ENCODE measurements around the gene CD9. TPM values are rescaled to one million over a fixed set of nuclear protein-coding genes. Genes with fewer than 3 reads are reported as not detected.

Gene CD9
- total and polyA plus RNA-seq, 2 experiments from 2014 or later = 14.7 to 15.8 TPM

GRCh38 chr12:6213969-6214368 is 13.8 kb downstream of the CD9 start:
- Histone ChIP-seq H3K4me1 (ENCODE audit: low read depth) (peaks cover 4% of the 10 kb centered on the region), H3K36me3 (no peaks in the 10 kb centered on the region), H3K4me3 (no peak overlapping the region), H3K27ac (no peak overlapping the region), H3K27me3 (no peaks in the 10 kb centered on the region), H3K9me3 (ENCODE audit: low read depth) (no peaks in the 10 kb centered on the region)
- DNase-seq (ENCODE audit: low read depth in 1 of 2, low spot score in 1 of 2) = no peak
- TF ChIP-seq CTCF (IDR thresholded peaks at IDR 0.05; ENCODE audit: low read depth, low read length) = no peak

- Histone ChIP-seq H3K36me3 (no peaks in the 10 kb centered on the region), H3K27ac (no peak overlapping the region), H3K9me3 (ENCODE audit: low read depth) (no peaks in the 10 kb centered on the region), H3K27me3 (no peaks in the 10 kb centered on the region), H3K4me3 (no peak overlapping the region), H3K4me1 (ENCODE audit: low read depth) (peaks cover 4% of the 10 kb centered on the region)
- DNase-seq (ENCODE audit: low read depth in 1 of 2, low spot score in 1 of 2) = no peak
- TF ChIP-seq CTCF (IDR thresholded peaks at IDR 0.05; ENCODE audit: low read depth, low read length) = no peak
Measured at GRCh38 chr12:6214633-6215032, 14.4 kb downstream of the CD9 start.

GRCh38 chr12:6215120-6215807 is 15.1 kb downstream of the CD9 start:
- Histone ChIP-seq H3K4me3 (no peak overlapping the region), H3K27ac (no peak overlapping the region), H3K4me1 (ENCODE audit: low read depth) (peaks cover 4% of the 10 kb centered on the region), H3K27me3 (no peaks in the 10 kb centered on the region), H3K36me3 (no peaks in the 10 kb centered on the region), H3K9me3 (ENCODE audit: low read depth) (no peaks in the 10 kb centered on the region)
- no peak for DNase-seq (ENCODE audit: low read depth in 1 of 2, low spot score in 1 of 2)
- TF ChIP-seq CTCF (IDR thresholded peaks at IDR 0.05; ENCODE audit: low read depth, low read length) = no peak

GRCh38 chr12:6215932-6216494 is 15.8 kb downstream of the CD9 start:
- Histone ChIP-seq H3K27me3 (no peaks in the 10 kb centered on the region), H3K4me1 (ENCODE audit: low read depth) (peaks cover 4% of the 10 kb centered on the region), H3K4me3 (no peak overlapping the region), H3K36me3 (no peaks in the 10 kb centered on the region), H3K9me3 (ENCODE audit: low read depth) (no peaks in the 10 kb centered on the region), H3K27ac (no peak overlapping the region)
- peak in 1 of 2 donors; percentile 83 for DNase-seq (ENCODE audit: low read depth in 1 of 2, low spot score in 1 of 2)
- no peak for TF ChIP-seq CTCF (IDR thresholded peaks at IDR 0.05; ENCODE audit: low read depth, low read length)

GRCh38 chr12:6216581-6216980 is 16.4 kb downstream of the CD9 start:
- no peak overlapping the region for H3K4me3 ChIP-seq

More at GRCh38 chr12:6216581-6216980, 16.4 kb downstream of the CD9 start:
- no peak for TF ChIP-seq CTCF (IDR thresholded peaks at IDR 0.05; ENCODE audit: low read depth, low read length)
- Histone ChIP-seq H3K4me1 (ENCODE audit: low read depth) (peaks cover 4% of the 10 kb centered on the region), H3K9me3 (ENCODE audit: low read depth) (no peaks in the 10 kb centered on the region), H3K27me3 (no peaks in the 10 kb centered on the region), H3K27ac (no peak overlapping the region), H3K36me3 (no peaks in the 10 kb centered on the region)
- no peak for DNase-seq (ENCODE audit: low read depth in 1 of 2, low spot score in 1 of 2)

All from cardiac muscle cell (in vitro differentiated cells and primary cell).